H1 (cell line): ENCODE results near the gene ZSCAN4. TPM values are rescaled to one million over a fixed set of nuclear protein-coding genes. Genes with fewer than 3 reads are reported as not detected.
A peak's percentile ranks its signal among the peaks of the same experiment; 100 is the strongest.

Experiments
- CTCF ChIA-PET: fragments of 300-600 bp; sonication (Branson Sonifier 250); formaldehyde crosslinking; loops from one replicate; lab custom pipeline; 2021; ENCODE audit not compliant: partially characterized antibody; lab: Charles Lee
- POLR2A ChIA-PET: fragments of 300-600 bp; sonication (Branson Sonifier 250); formaldehyde crosslinking; loops from one replicate; lab custom pipeline; 2021; ENCODE audit warnings: inconsistent platforms; ENCODE audit not compliant: partially characterized antibody; lab: Charles Lee
- DNase-seq, 2 experiments: peaks; one replicate each; pipeline versions ENCODE4 v3.0.0 to v3.0.0-alpha.2; 2010 to 2022; ENCODE audit warnings: low spot score in 2 of 2, low read depth in 1 of 2, mixed read lengths in 1 of 2
- FAIRE-seq: peaks from 2 replicates; lab custom pipeline; 2011; peaks lifted over from hg19 to GRCh38; lab: Jason Lieb, UNC
- H2AFZ ChIP-seq: 2 replicates; pipeline ENCODE4 v1.8.1; 2012; ENCODE audit warnings: low read length, inconsistent platforms
- H2AK5ac ChIP-seq: 2 replicates; pipeline ENCODE4 v1.6.1; 2013; ENCODE audit warnings: low read depth, low read length
- H2BK120ac ChIP-seq: replicated peaks from 2 replicates; pipeline ENCODE3; 2013; ENCODE audit warnings: low read depth, low read length, inconsistent platforms
- H2BK12ac ChIP-seq: 2 replicates; pipeline ENCODE4 v1.6.1; 2013; ENCODE audit warnings: low read depth, low read length
- H2BK15ac ChIP-seq: 2 replicates; pipeline ENCODE4 v1.6.1; 2013; ENCODE audit warnings: low read length
- H2BK20ac ChIP-seq: 2 replicates; pipeline ENCODE4 v1.6.1; 2013; ENCODE audit warnings: low read length
- H2BK5ac ChIP-seq: 2 replicates; pipeline ENCODE4 v1.6.1; 2013; ENCODE audit warnings: low read depth, low read length
- H3K14ac ChIP-seq: 2 replicates; pipeline ENCODE4 v1.6.1; 2013; ENCODE audit warnings: inconsistent platforms; ENCODE audit not compliant: insufficient read length
- H3K18ac ChIP-seq: 2 replicates; pipeline ENCODE4 v1.6.1; 2013; ENCODE audit warnings: low read length; ENCODE audit errors: extremely low read depth
- H3K23ac ChIP-seq: 2 replicates; pipeline ENCODE4 v1.6.1; 2013; ENCODE audit warnings: inconsistent platforms; ENCODE audit not compliant: insufficient read length
- H3K23me2 ChIP-seq: 2 replicates; pipeline ENCODE4 v1.6.1; 2013; ENCODE audit warnings: low read depth, low read length
- H3K27ac ChIP-seq: 2 replicates; pipeline ENCODE4 v1.6.1; 2011; ENCODE audit warnings: low read depth, low read length, inconsistent platforms
- H3K27me3 ChIP-seq, 4 experiments: replicated peaks in 1 of 4; 1 replicate in 1 of 4; 2 replicates in 3 of 4; pipeline versions ENCODE4 v1.6.1 to v1.8.1; 2011 to 2013; ENCODE audit warnings: low read length in 3 of 4, mild to moderate bottlenecking in 3 of 4, inconsistent platforms in 2 of 4, mixed read lengths in 2 of 4, moderate library complexity in 1 of 4; ENCODE audit not compliant: control insufficient read depth in 3 of 4, insufficient read depth in 3 of 4; ENCODE audit errors: extremely low read depth in 1 of 4
- H3K36me3 ChIP-seq, 4 experiments: 2 replicates each; pipeline versions ENCODE4 v1.6.1 to v1.8.1; 2011 to 2013; ENCODE audit warnings: mild to moderate bottlenecking in 4 of 4, low read length in 3 of 4, moderate library complexity in 2 of 4, control low read depth in 1 of 4, inconsistent platforms in 1 of 4; ENCODE audit not compliant: insufficient read depth in 4 of 4, control insufficient read depth in 2 of 4
- H3K4ac ChIP-seq: replicated peaks from 2 replicates; pipeline ENCODE3; 2013; ENCODE audit warnings: low read length, low read depth, mixed read lengths, inconsistent platforms; ENCODE audit not compliant: insufficient read length
- H3K4me1 ChIP-seq, 4 experiments: replicated peaks in 1 of 4; 1 replicate in 1 of 4; 2 replicates in 3 of 4; pipeline versions ENCODE4 v1.6.1 to v1.8.1; 2011 to 2013; ENCODE audit warnings: low read length in 3 of 4, inconsistent platforms in 2 of 4, mixed read lengths in 1 of 4; ENCODE audit not compliant: insufficient read depth in 4 of 4, control insufficient read depth in 3 of 4
- H3K4me2 ChIP-seq, 2 experiments: 2 replicates each; pipeline versions ENCODE4 v1.6.1 to v1.8.1; 2011 to 2013; ENCODE audit warnings: low read depth in 2 of 2, low read length in 2 of 2, control low read depth in 1 of 2, inconsistent platforms in 1 of 2, mild to moderate bottlenecking in 1 of 2; ENCODE audit not compliant: insufficient read depth in 1 of 2
- H3K4me3 ChIP-seq, 4 experiments: fragments of 200-600, 300-600 bp in 1 of 4; sonication (generic), shearing (Covaris generic), sonication (Bioruptor Twin) in 1 of 4; 2 replicates each; pipeline versions ENCODE4 v1.5.1 to v1.8.1; 2011 to 2016; ENCODE audit warnings: low read length in 4 of 4, low read depth in 3 of 4, control low read depth in 2 of 4, inconsistent platforms in 2 of 4, mild to moderate bottlenecking in 2 of 4, mixed read lengths in 1 of 4, moderate library complexity in 1 of 4; ENCODE audit not compliant: insufficient read depth in 2 of 4; ENCODE audit errors: extremely low read depth in 1 of 4
- H3K56ac ChIP-seq: replicated peaks from 2 replicates; pipeline ENCODE3; 2013; ENCODE audit warnings: low read depth, mild to moderate bottlenecking, mixed read lengths, low read length, inconsistent platforms; ENCODE audit not compliant: insufficient read length
- H3K79me1 ChIP-seq: 2 replicates; pipeline ENCODE4 v1.6.1; 2013; ENCODE audit warnings: low read depth, low read length, control low read depth
- H3K79me2 ChIP-seq, 2 experiments: 2 replicates each; pipeline versions ENCODE4 v1.6.1 to v1.8.1; 2012 to 2013; ENCODE audit warnings: low read length in 2 of 2, mild to moderate bottlenecking in 2 of 2, inconsistent platforms in 1 of 2; ENCODE audit not compliant: insufficient read depth in 2 of 2, control insufficient read depth in 1 of 2
- H3K9ac ChIP-seq, 4 experiments: replicated peaks in 1 of 4; 1 replicate in 1 of 4; 2 replicates in 3 of 4; pipeline versions ENCODE4 v1.6.1 to v1.8.1; 2011 to 2013; ENCODE audit warnings: low read depth in 3 of 4, low read length in 3 of 4, control low read depth in 2 of 4, mild to moderate bottlenecking in 2 of 4, moderate library complexity in 2 of 4, inconsistent platforms in 1 of 4; ENCODE audit errors: extremely low read depth in 1 of 4
- H3K9me3 ChIP-seq, 2 experiments: 2 replicates each; pipeline versions ENCODE4 v1.6.1 to v1.8.1; 2012 to 2013; ENCODE audit warnings: mild to moderate bottlenecking in 2 of 2, moderate library complexity in 2 of 2, control low read depth in 1 of 2, inconsistent platforms in 1 of 2, low read depth in 1 of 2, low read length in 1 of 2, mixed read lengths in 1 of 2; ENCODE audit not compliant: insufficient read depth in 2 of 2
- H4K20me1 ChIP-seq, 2 experiments: replicated peaks in 1 of 2; 2 replicates each; pipeline versions ENCODE3 to v1.8.1; 2011 to 2013; ENCODE audit warnings: inconsistent platforms in 2 of 2, low read length in 2 of 2, mild to moderate bottlenecking in 1 of 2; ENCODE audit not compliant: insufficient read depth in 2 of 2, control insufficient read depth in 1 of 2
- H4K5ac ChIP-seq: 2 replicates; pipeline ENCODE4 v1.6.1; 2013; ENCODE audit warnings: low read length, low read depth, mixed read lengths, inconsistent platforms; ENCODE audit not compliant: insufficient read length
- H4K8ac ChIP-seq: 2 replicates; pipeline ENCODE4 v1.8.0; 2013; ENCODE audit warnings: mild to moderate bottlenecking, moderate library complexity, low read length, inconsistent platforms; ENCODE audit not compliant: insufficient read depth; ENCODE audit errors: extremely low read depth
- H4K91ac ChIP-seq: replicated peaks from 2 replicates; pipeline ENCODE3; 2013; ENCODE audit warnings: low read length, mixed read lengths, inconsistent platforms; ENCODE audit not compliant: insufficient read length
- ASH2L ChIP-seq: fragments of 200-600, 300-600 bp; sonication (generic); IDR thresholded peaks from one replicate; pipeline ENCODE4 v1.7.1; 2017; ENCODE audit warnings: low read length
- BACH1 ChIP-seq: IDR thresholded peaks from 2 replicates; pipeline ENCODE4 v1.6.1; 2012; ENCODE audit warnings: low read length, improper control_type of control experiment
- CREB1 ChIP-seq: IDR thresholded peaks from 2 replicates; pipeline ENCODE4 v1.6.1; 2012; ENCODE audit warnings: inconsistent platforms
- KDM1A ChIP-seq: fragments of 200-600, 300-600 bp; sonication (generic); IDR thresholded peaks from 2 replicates; pipeline ENCODE4 v1.7.1; 2016; ENCODE audit warnings: mild to moderate bottlenecking, low read length, borderline replicate concordance
- KDM4A ChIP-seq: IDR thresholded peaks from one replicate; pipeline ENCODE4 v1.7.1; 2012; ENCODE audit warnings: low read depth, mild to moderate bottlenecking, moderate library complexity, low read length, inconsistent platforms; ENCODE audit not compliant: severe bottlenecking
- MAFK ChIP-seq: IDR thresholded peaks from 2 replicates; pipeline ENCODE4 v1.6.1; 2012; ENCODE audit warnings: low read depth, mild to moderate bottlenecking, improper control_type of control experiment, low read length
- NANOG ChIP-seq: IDR thresholded peaks from 2 replicates; pipeline ENCODE4 v1.6.1; 2011; ENCODE audit warnings: low read length, low read depth, mild to moderate bottlenecking, inconsistent platforms; ENCODE audit not compliant: insufficient read depth, poor library complexity, severe bottlenecking
- POLR2A ChIP-seq, 2 experiments: IDR thresholded peaks; 1 replicate in 1 of 2; 2 replicates in 1 of 2; pipeline ENCODE4 v1.6.1; 2011; ENCODE audit warnings: low read depth in 2 of 2, low read length in 2 of 2, mild to moderate bottlenecking in 2 of 2; ENCODE audit errors: control extremely low read depth in 1 of 2
- RBBP5 ChIP-seq: IDR thresholded peaks from 2 replicates; pipeline ENCODE4 v1.7.1; 2012; ENCODE audit warnings: low read depth, mild to moderate bottlenecking, inconsistent platforms, low read length, moderate library complexity, borderline replicate concordance
- RXRA ChIP-seq: IDR thresholded peaks from 2 replicates; pipeline ENCODE4 v1.6.1; 2011; ENCODE audit warnings: low read depth, mild to moderate bottlenecking, low read length, moderate library complexity; ENCODE audit not compliant: insufficient read depth
- TCF12 ChIP-seq: IDR thresholded peaks from 2 replicates; pipeline ENCODE4 v1.6.1; 2011; ENCODE audit warnings: low read depth, mild to moderate bottlenecking, low read length
- ZNF274 ChIP-seq: IDR thresholded peaks from 2 replicates; pipeline ENCODE4 v1.7.0; 2012; ENCODE audit warnings: low read length, borderline replicate concordance; ENCODE audit errors: extremely low read depth
- WGBS, 2 experiments: shearing (Covaris generic) in 1 of 2; methylation state at CpG; one replicate each; pipeline versions ENCODE4 v1.1.6 to v1.1.7; 2013 to 2015; ENCODE audit warnings: low lambda C conversion rate in 2 of 2, mixed read lengths in 2 of 2, inconsistent platforms in 1 of 2, low coverage in 1 of 2, missing lambda C conversion rate in 1 of 2; ENCODE audit not compliant: insufficient replicate concordance in 2 of 2, insufficient coverage in 1 of 2, insufficient read length in 1 of 2; ENCODE audit errors: extremely low coverage in 1 of 2, missing lambda C conversion rate in 1 of 2; 5-methylcytosine and 5-hydroxymethylcytosine counted together
- polyA plus RNA-seq, 7 experiments: library from polyadenylated mRNA; depleted of rRNA in 3 of 7; stranded (reverse) in 5 of 7; unstranded in 2 of 7; fragments of >200 nt in 5 of 7; fragments of 200-250 nt in 2 of 7; gene quantifications; 1 replicate in 5 of 7; 2 replicates in 1 of 7; 4 replicates in 1 of 7; pipeline versions ENCODE4 v1.2.1 to v1.2.3, GENCODE V29; 2011 to 2013; ENCODE audit warnings: missing spikeins in 2 of 7, mixed read lengths in 2 of 7
- total RNA-seq: library from RNA; stranded (reverse); fragmentation: NEBNext Ultra II Directional; extraction: Animal tissue kit (Norgen Biotek cat#: 25700); gene quantifications from 2 replicates; pipeline ENCODE4 v1.2.1, GENCODE V29; 2021
- TF ChIP-seq, protein P1 (sequence below): IDR thresholded peaks from 2 replicates; pipeline ENCODE4 v1.6.1; 2012; ENCODE audit warnings: inconsistent platforms

The ZSCAN4 gene
- total and polyA plus RNA-seq, 2 of the 8 experiments (the other 6 are each of a cell fraction or from before 2014, with no cell fraction given): not detected

DNA sequence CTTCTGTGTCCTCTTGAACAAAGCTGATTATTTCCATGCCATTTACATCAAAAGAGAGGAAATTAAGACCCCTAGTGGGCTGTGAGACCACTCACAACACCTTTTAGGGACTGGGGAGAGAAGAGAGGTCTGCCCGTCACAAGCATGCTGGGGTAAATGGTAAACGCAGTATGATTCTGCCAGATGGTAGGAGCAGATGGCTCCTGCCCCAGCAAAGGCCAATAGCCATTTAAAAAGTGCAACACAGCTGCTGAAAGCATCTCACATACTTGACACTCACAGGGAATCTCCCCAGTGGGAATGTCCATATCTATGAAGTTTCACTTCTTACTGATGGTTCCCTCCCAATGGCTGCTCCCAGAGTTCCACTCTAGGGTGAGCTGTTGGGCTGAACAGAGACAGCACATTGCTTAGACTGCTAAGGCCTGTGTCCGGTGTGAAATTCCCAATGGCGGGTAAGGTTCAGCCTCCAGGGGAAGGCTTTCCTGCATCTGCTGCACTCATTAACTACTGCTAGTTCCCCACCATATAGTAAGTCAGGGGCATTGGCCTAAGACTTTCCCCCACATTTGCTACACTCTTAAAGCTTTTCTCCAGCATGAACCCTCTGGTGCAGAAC, 51.3 kb downstream of the ZSCAN4 start:
- peaks cover 0 to 7% of the 10 kb centered on the region in 2 experiments for H4K20me1 ChIP-seq
- H3K9ac ChIP-seq: no peak overlapping the region
- peak overlapping the region in 1 of 2 experiments; percentile 39; a peak in 1 of 4 replicates for H3K4me2 ChIP-seq
- no peak overlapping the region for H4K91ac ChIP-seq
- H3K4me3 ChIP-seq: no peak overlapping the region
- no peak overlapping the region for H2AFZ ChIP-seq
- CTCF ChIA-PET: interaction anchor here (0.6 to 1.1 kb wide), 3 partner anchors 38 to 1411 kb away, joined by 3 read pairs; partner anchors contain the start of gene ZNF551
- no peak overlapping the region for H3K27ac ChIP-seq
- no peak overlapping the region for H4K5ac ChIP-seq
- H2BK12ac ChIP-seq: no peak overlapping the region
- peaks cover 11 to 32% (median 25%) of the 10 kb centered on the region in 4 experiments; a peak in 7 of 8 replicates for H3K36me3 ChIP-seq
- no peaks in the 10 kb centered on the region for H3K79me1 ChIP-seq
- H3K23ac ChIP-seq: no peak overlapping the region
- no peak overlapping the region for H2AK5ac ChIP-seq
- H3K23me2 ChIP-seq: no peaks in the 10 kb centered on the region
- no peak overlapping the region for H2BK5ac ChIP-seq
- H2BK20ac ChIP-seq: no peak overlapping the region
- H2BK120ac ChIP-seq: no peak overlapping the region
- WGBS, 2 experiments: 85% methylated on average over 4 of the region's 4 CpGs; no CpG with 5 or more reads in 1 of the 2 experiments
- DNase-seq (peak in 1 of 2 experiments; percentile 44), FAIRE-seq (no peak)
- no peak overlapping the region for H3K4ac ChIP-seq
- H3K27me3 ChIP-seq: 0 out of 7 replicates have a peak, but pooled peaks cover 0 to 2% (median 0%) of the 10 kb centered on the region in 4 experiments
- no peak overlapping the region for H3K18ac ChIP-seq
- H3K56ac ChIP-seq: no peak overlapping the region
- peaks cover 0 to 2% of the 10 kb centered on the region in 2 experiments; a peak in 1 of 4 replicates for H3K79me2 ChIP-seq
- POLR2A ChIA-PET: interaction anchor here (1.1 to 5.4 kb wide), 3 partner anchors 12 to 37 kb away, joined by 3 to 43 read pairs (median 5); partner anchors contain the start of gene ZNF154
- no peak overlapping the region for H2BK15ac ChIP-seq
- H3K9me3 ChIP-seq: peaks cover 7 to 9% of the 10 kb centered on the region in 2 experiments; a peak in 3 of 4 replicates
- no peak overlapping the region for H4K8ac ChIP-seq
- H3K4me1 ChIP-seq: peaks cover 0 to 8% (median 5%) of the 10 kb centered on the region in 4 experiments; a peak in 4 of 7 replicates
- H3K14ac ChIP-seq: no peak overlapping the region
- TF ChIP-seq, protein P1, sequence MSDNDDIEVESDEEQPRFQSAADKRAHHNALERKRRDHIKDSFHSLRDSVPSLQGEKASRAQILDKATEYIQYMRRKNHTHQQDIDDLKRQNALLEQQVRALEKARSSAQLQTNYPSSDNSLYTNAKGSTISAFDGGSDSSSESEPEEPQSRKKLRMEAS: no peak
- TF ChIP-seq MAFK (no peak), CREB1 (no peak), ASH2L (no peak), TCF12 (no peak), RBBP5 (no peak), KDM4A (no peak), NANOG (no peak), ZNF274 (no peak), RXRA (no peak), BACH1 (no peak), POLR2A (IDR thresholded peaks at IDR 0.05; ENCODE audit: control extremely low read depth in 1 of 2, low read depth in 2 of 2, low read length in 2 of 2) (no peak), KDM1A (no peak)
